ENCODE data around the gene CNDP1. TPM values are rescaled to one million over a fixed set of nuclear protein-coding genes. Genes with fewer than 3 reads are reported as not detected.
A peak's percentile ranks its signal among the peaks of the same experiment; 100 is the strongest.

CNDP1 gene
- total RNA-seq, 5 donors from 2014 or later (not counting 1 experiment from before 2014, with no cell fraction given) = 0.16 to 0.76 TPM; not detected in 3

DNA sequence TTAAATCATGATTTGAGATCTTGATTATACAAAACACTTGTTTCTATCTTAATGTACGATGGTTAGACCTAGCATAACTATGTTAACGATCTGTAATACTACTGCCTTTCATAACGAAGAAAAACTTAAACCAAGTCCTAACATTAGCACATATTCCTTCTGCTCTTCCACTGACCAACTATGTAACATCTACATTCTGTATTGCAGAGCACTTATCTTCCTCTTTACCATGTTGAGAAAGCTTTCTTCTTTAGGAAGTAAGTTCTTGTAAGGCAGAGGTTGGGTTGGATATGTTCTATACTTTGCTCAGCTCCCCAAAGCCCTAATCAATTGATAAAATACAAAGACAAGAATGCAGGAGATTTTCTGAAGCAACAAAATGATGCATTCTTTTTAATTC lies 55.5 kb downstream of the CNDP1 start:
- POLR2A ChIA-PET = interaction anchor here (0.5 to 0.7 kb wide), 2 partner anchors 419 to 773 kb away, joined by 4 to 6 read pairs; no protein-coding TSS in a partner anchor
- H3K36me3 Mint-ChIP-seq = peaks cover 18% of the 10 kb centered on the region
- H3K4me1 Mint-ChIP-seq = peaks cover 6 to 12% (median 9%) of the 10 kb centered on the region in 3 donors
- Histone ChIP-seq H3K36me3 (ENCODE audit: control insufficient read depth in 2 of 2, extremely low read depth in 1 of 2, insufficient read depth in 1 of 2, low read length in 1 of 2) (peaks cover 0 to 8% of the 10 kb centered on the region in 2 donors), H3K9me3 (no peaks in the 10 kb centered on the region), H3K4me1 (ENCODE audit: control insufficient read depth in 1 of 2, extremely low read depth in 1 of 2, insufficient read depth in 2 of 2, low read length in 2 of 2) (no peaks in the 10 kb centered on the region), H3K27ac (ENCODE audit: low read length) (no peak overlapping the region), H3K4me3 (ENCODE audit: control insufficient read depth in 1 of 2, extremely low read depth in 1 of 2, low read length in 1 of 2) (no peak overlapping the region), H3K27me3 (replicated peaks in 1 of 2; ENCODE audit: control insufficient read depth in 2 of 2, extremely low read depth in 1 of 2, insufficient read depth in 2 of 2, low read length in 1 of 2) (peaks cover 0 to 5% of the 10 kb centered on the region in 2 experiments)
- H3K27me3 Mint-ChIP-seq = peaks cover 9 to 18% of the 10 kb centered on the region in 2 donors
- no peak overlapping the region for H3K27ac Mint-ChIP-seq
- H3K4me3 Mint-ChIP-seq = no peak overlapping the region
- CTCF ChIA-PET = no interaction called here
- DNase-seq (no peak), ATAC-seq (replicated peaks in 1 of 4) (no peak)
- 81% methylated on average over 3 of the region's 3 CpGs for WGBS (ENCODE audit: insufficient coverage)
- H3K9me3 Mint-ChIP-seq = no peaks in the 10 kb centered on the region

DNA sequence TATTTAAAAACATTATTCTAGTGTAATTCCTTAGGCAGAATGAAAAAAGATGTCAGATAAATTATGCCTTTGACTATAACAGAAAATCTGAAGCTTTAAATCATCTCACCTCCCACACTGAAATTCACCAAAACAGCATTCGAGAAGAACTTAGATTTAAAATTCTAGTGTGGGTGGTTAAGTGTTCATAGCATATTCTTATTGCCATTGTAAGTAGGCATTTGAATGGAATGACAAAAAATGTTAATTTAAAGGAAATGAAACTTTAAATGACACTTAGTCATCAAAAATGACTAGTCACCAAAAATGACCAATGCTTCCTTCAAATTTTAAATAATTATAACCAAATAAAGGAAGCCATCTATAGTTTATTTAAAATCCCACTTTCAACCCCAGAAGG lies 56.4 kb downstream of the CNDP1 start:
- DNase-seq (no peak), ATAC-seq (replicated peaks in 1 of 4) (no peak)
- no peaks in the 10 kb centered on the region for H3K9me3 Mint-ChIP-seq
- Histone ChIP-seq H3K27ac (ENCODE audit: low read length) (no peak overlapping the region), H3K27me3 (replicated peaks in 1 of 2; ENCODE audit: control insufficient read depth in 2 of 2, extremely low read depth in 1 of 2, insufficient read depth in 2 of 2, low read length in 1 of 2) (peaks cover 0 to 5% of the 10 kb centered on the region in 2 experiments), H3K36me3 (ENCODE audit: control insufficient read depth in 2 of 2, extremely low read depth in 1 of 2, insufficient read depth in 1 of 2, low read length in 1 of 2) (peaks cover 0 to 8% of the 10 kb centered on the region in 2 donors), H3K9me3 (no peaks in the 10 kb centered on the region), H3K4me3 (ENCODE audit: control insufficient read depth in 1 of 2, extremely low read depth in 1 of 2, low read length in 1 of 2) (no peak overlapping the region), H3K4me1 (ENCODE audit: control insufficient read depth in 1 of 2, extremely low read depth in 1 of 2, insufficient read depth in 2 of 2, low read length in 2 of 2) (peaks cover 0 to under 1% of the 10 kb centered on the region in 2 experiments)
- H3K36me3 Mint-ChIP-seq = peaks cover 27% of the 10 kb centered on the region
- no CpG with 5 or more reads among the region's 1 CpG for WGBS (ENCODE audit: insufficient coverage)
- no peak overlapping the region for H3K4me3 Mint-ChIP-seq
- ChIA-PET POLR2A (no interaction called here), CTCF (no interaction called here)
- H3K4me1 Mint-ChIP-seq = peaks cover 14 to 20% (median 18%) of the 10 kb centered on the region in 3 donors
- peaks cover 4 to 13% of the 10 kb centered on the region in 2 donors for H3K27me3 Mint-ChIP-seq
- H3K27ac Mint-ChIP-seq = no peak overlapping the region

DNA sequence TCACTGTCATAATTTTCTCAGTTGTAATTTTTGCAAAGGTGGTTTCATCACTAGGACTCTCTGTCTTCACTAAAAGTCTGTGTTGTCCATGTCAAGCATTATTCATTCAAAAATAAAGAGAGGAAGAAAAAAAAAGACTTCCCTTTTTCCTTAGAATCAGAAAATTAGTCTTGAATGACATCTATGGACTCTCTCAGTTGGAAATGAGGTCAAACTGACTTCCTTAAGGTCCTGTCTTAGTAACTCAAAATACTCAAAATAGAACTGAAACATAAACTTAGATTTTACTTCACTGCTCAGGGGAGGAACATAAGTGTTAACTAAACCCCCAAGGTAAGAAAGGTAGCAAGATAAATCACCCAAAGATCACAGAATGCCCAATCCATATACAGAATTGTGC lies 61.1 kb downstream of the CNDP1 start:
- CTCF ChIA-PET = no interaction called here
- Mint-ChIP-seq H3K9me3 (no peaks in the 10 kb centered on the region), H3K4me1 (peaks cover 42 to 49% (median 43%) of the 10 kb centered on the region in 3 donors), H3K4me3 (peak overlapping the region; percentile 60 to 94 (median 61)), H3K36me3 (peaks cover 27% of the 10 kb centered on the region), H3K27me3 (no peaks in the 10 kb centered on the region), H3K27ac (peak overlapping the region in 1 of 2 donors; percentile 65)
- Histone ChIP-seq H3K4me1 (ENCODE audit: control insufficient read depth in 1 of 2, extremely low read depth in 1 of 2, insufficient read depth in 2 of 2, low read length in 2 of 2) (peaks cover 14 to 15% of the 10 kb centered on the region in 2 experiments), H3K27me3 (replicated peaks in 1 of 2; ENCODE audit: control insufficient read depth in 2 of 2, extremely low read depth in 1 of 2, insufficient read depth in 2 of 2, low read length in 1 of 2) (no peaks in the 10 kb centered on the region), H3K27ac (ENCODE audit: low read length) (peak overlapping the region; percentile 8), H3K9me3 (no peaks in the 10 kb centered on the region), H3K4me3 (ENCODE audit: control insufficient read depth in 1 of 2, extremely low read depth in 1 of 2, low read length in 1 of 2) (no peak overlapping the region), H3K36me3 (ENCODE audit: control insufficient read depth in 2 of 2, extremely low read depth in 1 of 2, insufficient read depth in 1 of 2, low read length in 1 of 2) (peaks cover 2 to 8% of the 10 kb centered on the region in 2 donors)
- no peak for DNase-seq
- POLR2A ChIA-PET = no interaction called here
- ATAC-seq (replicated peaks in 1 of 4) = no peak

DNA sequence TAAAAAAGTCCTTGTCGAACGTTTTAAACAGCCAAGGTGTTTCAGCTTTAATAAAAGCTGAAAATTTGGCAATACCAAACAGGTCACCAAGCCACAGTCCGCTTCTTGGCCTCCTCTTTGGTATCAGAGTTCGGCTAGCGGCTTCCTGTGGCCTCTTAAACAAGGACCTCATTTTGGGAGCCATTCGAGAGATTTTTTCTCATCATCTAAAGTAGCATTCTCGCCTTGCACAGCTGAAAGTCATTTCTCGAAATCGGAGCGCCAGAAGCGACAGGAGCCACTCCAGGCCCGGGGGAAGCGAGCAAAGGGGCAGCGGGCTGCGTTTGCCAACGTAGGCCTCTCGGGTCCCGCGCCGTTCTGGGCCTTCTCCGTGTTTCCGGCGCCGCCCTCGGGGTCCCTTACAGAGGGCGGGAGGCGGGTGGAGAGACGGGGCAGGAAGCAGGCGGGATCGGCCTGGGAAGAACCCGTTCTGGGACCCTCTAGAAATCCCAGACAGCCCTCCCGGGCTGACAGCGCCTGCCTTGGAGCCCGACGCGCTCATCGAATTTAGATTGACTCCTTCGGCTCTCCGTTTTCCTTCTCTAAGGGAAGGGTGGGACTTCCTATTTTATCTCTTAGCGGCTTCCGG lies 62.8 kb downstream of the CNDP1 start:
- Histone ChIP-seq H3K9me3 (no peaks in the 10 kb centered on the region), H3K27me3 (replicated peaks in 1 of 2; ENCODE audit: control insufficient read depth in 2 of 2, extremely low read depth in 1 of 2, insufficient read depth in 2 of 2, low read length in 1 of 2) (no peaks in the 10 kb centered on the region), H3K27ac (ENCODE audit: low read length) (peak overlapping the region; percentile 94), H3K4me3 (ENCODE audit: control insufficient read depth in 1 of 2, extremely low read depth in 1 of 2, low read length in 1 of 2) (peak overlapping the region; percentile 90 to 97), H3K4me1 (ENCODE audit: control insufficient read depth in 1 of 2, extremely low read depth in 1 of 2, insufficient read depth in 2 of 2, low read length in 2 of 2) (peaks cover 14 to 15% of the 10 kb centered on the region in 2 experiments), H3K36me3 (ENCODE audit: control insufficient read depth in 2 of 2, extremely low read depth in 1 of 2, insufficient read depth in 1 of 2, low read length in 1 of 2) (peaks cover 2 to 8% of the 10 kb centered on the region in 2 donors)
- H3K9me3 Mint-ChIP-seq = no peaks in the 10 kb centered on the region
- peak; percentile 45 to 58 (median 50) for ATAC-seq (replicated peaks in 1 of 4)
- peak in 34 of 35 experiments; percentile 46 to 77 (median 64) for DNase-seq
- peaks cover 56 to 65% (median 59%) of the 10 kb centered on the region in 3 donors for H3K4me1 Mint-ChIP-seq
- H3K27ac Mint-ChIP-seq = peak overlapping the region; percentile 99
- peak overlapping the region; percentile 92 to 95 (median 94) for H3K4me3 Mint-ChIP-seq
- H3K27me3 Mint-ChIP-seq = no peaks in the 10 kb centered on the region
- under 1% methylated on average over 36 of the region's 41 CpGs for WGBS (ENCODE audit: insufficient coverage)
- CTCF ChIA-PET = interaction anchor here in 1 of 2 donors (0.9 to 1.0 kb wide), 2 partner anchors 400 to 514 kb away, joined by 3 to 4 read pairs; no protein-coding TSS in a partner anchor
- peaks cover 34% of the 10 kb centered on the region for H3K36me3 Mint-ChIP-seq
- POLR2A ChIA-PET = interaction anchor here in 1 of 2 donors (1.0 kb wide), 1 partner anchor 101 kb away, joined by 4 read pairs; the partner anchor contains the start of gene CNDP2

DNA sequence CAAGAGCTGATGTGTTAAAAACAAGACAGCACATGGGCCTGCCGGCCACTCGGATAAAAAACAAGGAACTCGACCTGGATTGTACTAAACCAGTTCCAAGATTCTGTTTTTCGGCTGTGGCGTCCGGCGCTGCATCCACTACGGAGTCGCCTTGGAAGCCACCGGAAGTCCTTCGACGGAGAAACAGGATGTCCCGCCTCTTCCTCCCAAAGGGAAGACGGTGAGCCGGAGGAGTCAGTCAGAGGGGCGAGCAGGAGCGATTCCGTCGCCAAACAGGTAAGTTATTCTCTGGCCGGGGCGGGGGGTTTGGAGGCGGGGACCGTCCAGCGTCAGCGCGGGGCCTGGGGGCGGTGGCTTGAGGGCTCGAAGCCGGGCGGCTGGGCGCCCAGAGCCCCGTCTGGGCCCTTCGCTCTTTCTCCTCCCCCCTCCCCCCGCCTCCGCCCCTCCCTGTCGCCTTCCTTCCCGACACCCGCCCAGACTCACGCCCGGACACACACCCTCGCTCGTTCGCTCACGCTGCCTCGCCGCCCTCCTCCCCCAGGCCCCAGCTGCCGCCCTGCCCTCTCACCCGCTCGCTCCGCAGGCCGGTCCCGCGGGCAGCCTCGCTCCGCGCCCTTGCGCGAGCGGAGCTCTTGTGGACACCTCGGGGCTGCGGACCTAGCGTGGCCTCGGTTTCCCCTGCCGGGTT lies 63.5 kb downstream of the CNDP1 start, which contains the start of gene ZNF407:
TSS of gene ZNF407 (plus strand) at position 209 of the 688 bp plus-strand sequence. CDS start 33,150 bp downstream, outside the sequence.
- Histone ChIP-seq H3K9me3 (no peaks in the 10 kb centered on the region), H3K4me1 (ENCODE audit: control insufficient read depth in 1 of 2, extremely low read depth in 1 of 2, insufficient read depth in 2 of 2, low read length in 2 of 2) (peaks cover 14 to 15% of the 10 kb centered on the region in 2 experiments), H3K27me3 (replicated peaks in 1 of 2; ENCODE audit: control insufficient read depth in 2 of 2, extremely low read depth in 1 of 2, insufficient read depth in 2 of 2, low read length in 1 of 2) (no peaks in the 10 kb centered on the region), H3K27ac (ENCODE audit: low read length) (peak within 1 kb of the TSS; percentile 94), H3K36me3 (ENCODE audit: control insufficient read depth in 2 of 2, extremely low read depth in 1 of 2, insufficient read depth in 1 of 2, low read length in 1 of 2) (peaks cover 2 to 5% of the 10 kb centered on the region in 2 donors), H3K4me3 (ENCODE audit: control insufficient read depth in 1 of 2, extremely low read depth in 1 of 2, low read length in 1 of 2) (peak within 1 kb of the TSS; percentile 90 to 97)
- Mint-ChIP-seq H3K27ac (peak within 1 kb of the TSS; percentile 99), H3K27me3 (no peaks in the 10 kb centered on the region), H3K4me3 (peak within 1 kb of the TSS; percentile 92 to 95 (median 94)), H3K4me1 (peaks cover 60 to 68% (median 60%) of the 10 kb centered on the region in 3 donors), H3K36me3 (peaks cover 31% of the 10 kb centered on the region), H3K9me3 (no peaks in the 10 kb centered on the region)
- DNase-seq = peak; percentile 71 to 92 (median 81)
- CTCF ChIA-PET = interaction anchor here (0.6 to 1.2 kb wide), 7 partner anchors 26 to 1812 kb away, joined by 3 to 4 read pairs (median 4); no protein-coding TSS in a partner anchor
- POLR2A ChIA-PET = interaction anchor here (0.6 to 1.1 kb wide), 5 partner anchors 18 to 515 kb away, joined by 3 to 4 read pairs (median 3); partner anchors contain the start of gene CNDP2 (in 1 of the 2)
- WGBS (ENCODE audit: insufficient coverage) = under 1% methylated on average over 59 of the region's 64 CpGs
- ATAC-seq (replicated peaks in 1 of 4) = peak; percentile 79 to 86 (median 84)
